Right atrium auricular region (tissue), 2 donors: Measurements from ENCODE around the gene SYNGR2. TPM values are rescaled to one million over a fixed set of nuclear protein-coding genes. Genes with fewer than 3 reads are reported as not detected.

Source experiments
- DNase-seq: peaks from one replicate; pipeline ENCODE4 v3.0.0-alpha.2; 2019; ENCODE audit warnings: low spot score
- H3K27ac ChIP-seq, 2 donors: fragments of 200-600 bp; sonication (generic); 1 replicate in 1 of 2; 2 replicates in 1 of 2; pipeline ENCODE4 v1.5.1; 2016 to 2019
- H3K27me3 ChIP-seq, 2 donors: fragments of 200-600 bp; sonication (generic); one replicate each; pipeline versions ENCODE4 v1.5.1 to v1.6.0; 2017 to 2019
- H3K36me3 ChIP-seq: fragments of 200-600 bp; sonication (generic); one replicate; pipeline ENCODE4 v1.5.1; 2016
- H3K4me1 ChIP-seq, 2 donors: fragments of 200-600 bp; sonication (generic); one replicate each; pipeline versions ENCODE4 v1.5.1 to v1.6.0; 2017 to 2019
- H3K4me3 ChIP-seq, 2 donors: fragments of 200-600 bp; sonication (generic); 1 replicate in 1 of 2; 2 replicates in 1 of 2; pipeline ENCODE4 v1.5.1; 2017 to 2019; ENCODE audit warnings: mild to moderate bottlenecking in 1 of 2, moderate library complexity in 1 of 2
- H3K9me3 ChIP-seq, 2 donors: fragments of 200-600 bp; sonication (generic); one replicate each; pipeline ENCODE4 v1.5.1; 2019
- CTCF ChIP-seq, 2 donors: fragments of 200-600 bp; sonication (generic); IDR thresholded peaks; one replicate each; pipeline ENCODE4 v1.5.1; 2019; ENCODE audit warnings: antibody characterized with exemption in 2 of 2
- total RNA-seq, 2 donors: library from RNA; depleted of rRNA; stranded (reverse); fragments of >200 nt; gene quantifications; one replicate each; pipeline ENCODE4 v1.1.0, GENCODE V29; 2016

SYNGR2 gene
- total RNA-seq, 2 donors from 2014 or later = 52.8 to 129 TPM

- H3K9me3 ChIP-seq = no peaks in the 10 kb centered on the region
- no peaks in the 10 kb centered on the region for H3K36me3 ChIP-seq
- TF ChIP-seq CTCF (IDR thresholded peaks at IDR 0.05) = no peak
- H3K27ac ChIP-seq = no peak overlapping the region
- H3K27me3 ChIP-seq = no peaks in the 10 kb centered on the region
- DNase-seq = no peak
- H3K4me3 ChIP-seq = no peak overlapping the region
- peaks cover 0 to 33% of the 10 kb centered on the region in 2 donors for H3K4me1 ChIP-seq
Measured at GRCh38 chr17:78141437-78142118, 26.8 kb upstream of the SYNGR2 start.

- Histone ChIP-seq H3K9me3 (no peaks in the 10 kb centered on the region), H3K27me3 (no peaks in the 10 kb centered on the region), H3K4me1 (peaks cover 0 to 33% of the 10 kb centered on the region in 2 donors), H3K36me3 (no peaks in the 10 kb centered on the region), H3K4me3 (no peak overlapping the region), H3K27ac (no peak overlapping the region)
- TF ChIP-seq CTCF (IDR thresholded peaks at IDR 0.05) = no peak
- DNase-seq = no peak
Measured at GRCh38 chr17:78142119-78142861, 26.1 kb upstream of the SYNGR2 start.

GRCh38 chr17:78143214-78144146, 24.9 kb upstream of the SYNGR2 start:
- Histone ChIP-seq H3K9me3 (no peaks in the 10 kb centered on the region), H3K4me1 (peaks cover 0 to 33% of the 10 kb centered on the region in 2 donors), H3K27me3 (no peaks in the 10 kb centered on the region), H3K4me3 (no peak overlapping the region), H3K36me3 (no peaks in the 10 kb centered on the region), H3K27ac (no peak overlapping the region)
- no peak for TF ChIP-seq CTCF (IDR thresholded peaks at IDR 0.05)
- DNase-seq = no peak

- no peak for TF ChIP-seq CTCF (IDR thresholded peaks at IDR 0.05)
- Histone ChIP-seq H3K9me3 (no peaks in the 10 kb centered on the region), H3K4me3 (no peak overlapping the region), H3K27ac (peak overlapping the region; percentile 28 to 53), H3K36me3 (no peaks in the 10 kb centered on the region), H3K4me1 (peaks cover 0 to 33% of the 10 kb centered on the region in 2 donors), H3K27me3 (no peaks in the 10 kb centered on the region)
- peak; percentile 79 for DNase-seq
Measured at GRCh38 chr17:78144147-78144719, 24.1 kb upstream of the SYNGR2 start.
